ENCODE data around the gene NPS. TPM values are rescaled to one million over a fixed set of nuclear protein-coding genes. Genes with fewer than 3 reads are reported as not detected.
A peak's percentile ranks its signal among the peaks of the same experiment; 100 is the strongest.

NPS gene
- polyA plus RNA-seq, 2 of the 4 experiments (the other 2 are of a cell fraction) = not detected

GRCh38 chr10:127563718-127564553, 14.8 kb downstream of the NPS start:
- no peak for FAIRE-seq
- Histone ChIP-seq H3K9me3 (no peaks in the 10 kb centered on the region), H3K27ac (no peak overlapping the region), H3K4me3 (no peak overlapping the region), H3K4me2 (no peak overlapping the region), H3K4me1 (no peaks in the 10 kb centered on the region)
- WGBS (ENCODE audit: missing lambda C conversion rate) = 30% methylated on average over 10 of the region's 10 CpGs
- ChIA-PET POLR2A (no interaction called here), CTCF (interaction anchor here (0.7 to 1.9 kb wide), 6 partner anchors 9 to 28 kb away, joined by 3 to 6 read pairs (median 4); no protein-coding TSS in a partner anchor)
- peak; percentile 15 to 19 for DNase-seq (ENCODE audit: low read depth in 1 of 2, low spot score in 1 of 2)
- ATAC-seq = peak; percentile 56 to 80; a peak in 3 of 6 replicates
- peak; percentile 25 to 32; a peak in 2 of 5 replicates for TF ChIP-seq RAD21 (conservative IDR thresholded peaks at IDR 0.05 in 1 of 2, IDR thresholded peaks at IDR 0.05 in 1 of 2)
- peak; percentile 23; the same call in 1 of the 3 replicates for TF ChIP-seq SMC3 (IDR thresholded peaks at IDR 0.05)
- no peak for TF ChIP-seq HOXA7 (CRISPR knock-in tag; IDR thresholded peaks at IDR 0.05)
- TF ChIP-seq, protein P1, sequence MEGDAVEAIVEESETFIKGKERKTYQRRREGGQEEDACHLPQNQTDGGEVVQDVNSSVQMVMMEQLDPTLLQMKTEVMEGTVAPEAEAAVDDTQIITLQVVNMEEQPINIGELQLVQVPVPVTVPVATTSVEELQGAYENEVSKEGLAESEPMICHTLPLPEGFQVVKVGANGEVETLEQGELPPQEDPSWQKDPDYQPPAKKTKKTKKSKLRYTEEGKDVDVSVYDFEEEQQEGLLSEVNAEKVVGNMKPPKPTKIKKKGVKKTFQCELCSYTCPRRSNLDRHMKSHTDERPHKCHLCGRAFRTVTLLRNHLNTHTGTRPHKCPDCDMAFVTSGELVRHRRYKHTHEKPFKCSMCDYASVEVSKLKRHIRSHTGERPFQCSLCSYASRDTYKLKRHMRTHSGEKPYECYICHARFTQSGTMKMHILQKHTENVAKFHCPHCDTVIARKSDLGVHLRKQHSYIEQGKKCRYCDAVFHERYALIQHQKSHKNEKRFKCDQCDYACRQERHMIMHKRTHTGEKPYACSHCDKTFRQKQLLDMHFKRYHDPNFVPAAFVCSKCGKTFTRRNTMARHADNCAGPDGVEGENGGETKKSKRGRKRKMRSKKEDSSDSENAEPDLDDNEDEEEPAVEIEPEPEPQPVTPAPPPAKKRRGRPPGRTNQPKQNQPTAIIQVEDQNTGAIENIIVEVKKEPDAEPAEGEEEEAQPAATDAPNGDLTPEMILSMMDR (IDR thresholded peaks at IDR 0.05) = peak; percentile 39; the same call in 2 of the 3 replicates
- TF ChIP-seq RNF2 (IDR thresholded peaks at IDR 0.05; ENCODE audit: borderline replicate concordance, low read depth) = 0 out of 2 replicates have a peak, but pooled peaks have one; percentile 48

- CTCF ChIA-PET = interaction anchor here (0.8 to 1.9 kb wide), 5 partner anchors 9 to 31 kb away, joined by 3 to 6 read pairs (median 5); no protein-coding TSS in a partner anchor
- no peak for FAIRE-seq
Observed at GRCh38 chr10:127564644-127565043, 15.5 kb downstream of the NPS start.

GRCh38 chr10:127565583-127565982, 16.5 kb downstream of the NPS start:
- Histone ChIP-seq H3K4me3 (no peak overlapping the region), H3K27ac (no peak overlapping the region), H3K4me2 (no peak overlapping the region), H3K4me1 (no peaks in the 10 kb centered on the region), H3K9me3 (no peaks in the 10 kb centered on the region)
- FAIRE-seq (no peak), ATAC-seq (no peak), DNase-seq (ENCODE audit: low read depth in 1 of 2, low spot score in 1 of 2) (no peak)
- ChIA-PET CTCF (interaction anchor here (0.9 to 1.9 kb wide), 3 partner anchors 8 to 12 kb away, joined by 3 to 6 read pairs (median 3); no protein-coding TSS in a partner anchor), POLR2A (no interaction called here)
- WGBS (ENCODE audit: missing lambda C conversion rate) = 4% methylated on average over 4 of the region's 4 CpGs
- TF ChIP-seq, protein P2, sequence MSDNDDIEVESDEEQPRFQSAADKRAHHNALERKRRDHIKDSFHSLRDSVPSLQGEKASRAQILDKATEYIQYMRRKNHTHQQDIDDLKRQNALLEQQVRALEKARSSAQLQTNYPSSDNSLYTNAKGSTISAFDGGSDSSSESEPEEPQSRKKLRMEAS (IDR thresholded peaks at IDR 0.05) = no peak
- TF ChIP-seq ZNF302 (CRISPR knock-in tag; IDR thresholded peaks at IDR 0.05) = no peak
- TF ChIP-seq HMGXB4 (CRISPR knock-in tag; IDR thresholded peaks at IDR 0.05; ENCODE audit: borderline replicate concordance) = no peak
- TF ChIP-seq MAZ (IDR thresholded peaks at IDR 0.05; ENCODE audit: borderline replicate concordance, low read depth, low read length) = no peak
- no peak for TF ChIP-seq RAD21 (conservative IDR thresholded peaks at IDR 0.05 in 1 of 2, IDR thresholded peaks at IDR 0.05 in 1 of 2)
- TF ChIP-seq JUNB (IDR thresholded peaks at IDR 0.05) = no peak
- no peak for TF ChIP-seq EHMT2 (IDR thresholded peaks at IDR 0.05; ENCODE audit: low read depth)
- TF ChIP-seq PBX3 (IDR thresholded peaks at IDR 0.05) = no peak
- TF ChIP-seq ELK1 (IDR thresholded peaks at IDR 0.05; ENCODE audit: low read depth, low read length) = no peak
- TF ChIP-seq POLR2A (IDR thresholded peaks at IDR 0.05; ENCODE audit: low read length) = no peak
- TF ChIP-seq RFX5 (IDR thresholded peaks at IDR 0.05) = no peak
- no peak for TF ChIP-seq USF2 (IDR thresholded peaks at IDR 0.05)
- TF ChIP-seq NFE2L2 (conservative IDR thresholded peaks at IDR 0.05; ENCODE audit: low read length) = no peak
- no peak for TF ChIP-seq FOXS1 (CRISPR knock-in tag; IDR thresholded peaks at IDR 0.05)
- TF ChIP-seq CBX8 (IDR thresholded peaks at IDR 0.05) = no peak

More at GRCh38 chr10:127564644-127565043, 15.5 kb downstream of the NPS start:
- ATAC-seq (no peak), DNase-seq (ENCODE audit: low read depth in 1 of 2, low spot score in 1 of 2) (no peak)
- H3K4me3 ChIP-seq = no peak overlapping the region
- WGBS (ENCODE audit: missing lambda C conversion rate) = 46% methylated on average over 4 of the region's 4 CpGs
- H3K4me2 ChIP-seq = no peak overlapping the region
- H3K9me3 ChIP-seq = no peaks in the 10 kb centered on the region
- TF ChIP-seq KDM5A (IDR thresholded peaks at IDR 0.05) (no peak), CHD4 (IDR thresholded peaks at IDR 0.05; ENCODE audit: borderline replicate concordance) (no peak), JUN (IDR thresholded peaks at IDR 0.05) (no peak), CBX8 (IDR thresholded peaks at IDR 0.05) (no peak), POLR2AphosphoS2 (conservative IDR thresholded peaks at IDR 0.05; ENCODE audit: low read length) (no peak), BHLHE40 (IDR thresholded peaks at IDR 0.05; ENCODE audit: low read depth, low read length) (no peak), E2F6 (IDR thresholded peaks at IDR 0.05; ENCODE audit: borderline replicate concordance, low read depth) (no peak), MYC (IDR thresholded peaks at IDR 0.05; ENCODE audit: borderline replicate concordance, low read length) (no peak), TFCP2L1 (CRISPR knock-in tag; IDR thresholded peaks at IDR 0.05) (no peak), NPAS2 (CRISPR knock-in tag; IDR thresholded peaks at IDR 0.05; ENCODE audit: borderline replicate concordance) (no peak), TP53 (CRISPR knock-in tag; IDR thresholded peaks at IDR 0.05) (no peak)
- POLR2A ChIA-PET = no interaction called here
- no peaks in the 10 kb centered on the region for H3K4me1 ChIP-seq
- H3K27ac ChIP-seq = no peak overlapping the region

Measured in A549 (cell line).